AG04449 (cell line): ENCODE data around the gene GPLD1.
"Not testable (repeated sequence)": the region's sequence is repeated elsewhere in the genome, so short reads cannot be mapped to it uniquely, and the experiment has no call there.

ENCODE experiments used
- CTCF ChIA-PET: fragments of 350-600 bp; formaldehyde crosslinking; extraction: SDS; loops from one replicate; lab custom pipeline; 2021; ENCODE audit warnings: antibody characterized with exemption; lab: Yijun Ruan, JAX
- POLR2A ChIA-PET: fragments of 400-600, 350-600 bp; formaldehyde crosslinking; extraction: SDS; loops from one replicate; lab custom pipeline; 2020; ENCODE audit warnings: antibody characterized with exemption, inconsistent platforms; lab: Yijun Ruan, JAX
- DNase-seq: peaks from one replicate; pipeline ENCODE4 v3.0.0-alpha.2; 2010; ENCODE audit warnings: low read depth, low spot score
- H3K4me3 ChIP-seq: 2 replicates; pipeline ENCODE4 v1.5.1; 2011; ENCODE audit warnings: low read depth, mild to moderate bottlenecking, control low read depth, low read length
- TF ChIP-seq, protein P1 (sequence below): IDR thresholded peaks from one replicate; pipeline ENCODE4 v1.5.1; 2011; ENCODE audit warnings: mild to moderate bottlenecking, moderate library complexity, low read length, control low read depth, inconsistent platforms; ENCODE audit not compliant: insufficient read depth; ENCODE audit errors: missing control alignments

The GPLD1 gene

DNA sequence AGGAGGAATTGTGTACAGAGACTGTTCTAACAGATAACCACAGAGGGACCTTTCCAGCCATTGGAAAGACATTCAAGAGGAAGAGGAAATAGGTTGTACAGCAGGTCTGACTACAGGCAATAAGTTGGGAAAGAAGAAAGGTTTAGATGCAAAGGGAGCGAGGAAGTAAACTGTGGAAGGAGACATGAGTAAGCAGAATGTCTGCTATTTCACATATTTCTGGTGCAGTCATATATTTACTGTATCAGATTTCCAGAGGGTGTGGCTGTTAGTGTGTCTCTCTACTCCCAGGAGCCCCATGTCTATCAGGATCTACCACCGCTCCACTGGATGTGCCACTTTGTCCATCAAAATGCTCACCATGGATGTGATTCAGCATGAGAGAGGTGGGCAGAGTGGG lies 60.8 kb downstream of the GPLD1 start:
- CTCF ChIA-PET = interaction anchor here (1.2 kb wide), 1 partner anchor 40 kb away, joined by 3 read pairs; no protein-coding TSS in a partner anchor
- POLR2A ChIA-PET = no interaction called here
- no peak overlapping the region for H3K4me3 ChIP-seq
- TF ChIP-seq, protein P1, sequence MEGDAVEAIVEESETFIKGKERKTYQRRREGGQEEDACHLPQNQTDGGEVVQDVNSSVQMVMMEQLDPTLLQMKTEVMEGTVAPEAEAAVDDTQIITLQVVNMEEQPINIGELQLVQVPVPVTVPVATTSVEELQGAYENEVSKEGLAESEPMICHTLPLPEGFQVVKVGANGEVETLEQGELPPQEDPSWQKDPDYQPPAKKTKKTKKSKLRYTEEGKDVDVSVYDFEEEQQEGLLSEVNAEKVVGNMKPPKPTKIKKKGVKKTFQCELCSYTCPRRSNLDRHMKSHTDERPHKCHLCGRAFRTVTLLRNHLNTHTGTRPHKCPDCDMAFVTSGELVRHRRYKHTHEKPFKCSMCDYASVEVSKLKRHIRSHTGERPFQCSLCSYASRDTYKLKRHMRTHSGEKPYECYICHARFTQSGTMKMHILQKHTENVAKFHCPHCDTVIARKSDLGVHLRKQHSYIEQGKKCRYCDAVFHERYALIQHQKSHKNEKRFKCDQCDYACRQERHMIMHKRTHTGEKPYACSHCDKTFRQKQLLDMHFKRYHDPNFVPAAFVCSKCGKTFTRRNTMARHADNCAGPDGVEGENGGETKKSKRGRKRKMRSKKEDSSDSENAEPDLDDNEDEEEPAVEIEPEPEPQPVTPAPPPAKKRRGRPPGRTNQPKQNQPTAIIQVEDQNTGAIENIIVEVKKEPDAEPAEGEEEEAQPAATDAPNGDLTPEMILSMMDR = no peak
- no peak for DNase-seq

DNA sequence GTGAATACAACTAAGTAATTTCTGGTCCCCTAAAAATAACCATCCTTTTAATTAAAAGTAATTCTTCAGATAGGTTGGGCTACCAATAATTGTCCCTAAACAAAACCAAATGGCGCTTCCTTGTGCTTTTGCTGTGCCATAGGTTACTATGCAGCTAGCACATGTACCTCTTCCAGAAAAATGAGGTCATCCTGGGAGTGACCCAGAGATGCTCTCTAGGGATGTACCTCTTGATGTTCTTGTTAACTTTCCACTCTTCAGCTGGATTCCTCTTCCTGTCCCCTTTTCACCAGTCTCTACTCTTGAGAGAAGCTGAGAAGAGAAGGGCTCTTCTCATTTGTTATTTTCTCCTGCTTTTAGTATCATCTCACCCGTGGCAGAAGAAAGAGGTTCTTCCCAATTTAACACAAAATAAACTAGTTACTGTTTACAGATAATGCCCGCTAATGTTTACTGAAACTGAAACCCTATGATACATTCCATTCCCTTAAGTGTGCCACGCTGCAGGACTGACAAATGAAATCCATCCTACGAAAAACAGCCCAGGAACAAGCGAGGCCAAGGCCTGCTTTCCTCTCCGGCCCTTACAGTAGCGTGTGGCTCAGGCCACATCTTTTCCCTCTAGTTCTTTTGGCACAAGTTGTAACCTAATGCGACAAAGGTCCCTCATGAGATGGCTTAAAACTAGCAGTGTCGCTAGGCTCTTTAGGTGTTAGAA lies 62.5 kb downstream of the GPLD1 start:
- H3K4me3 ChIP-seq = no peak overlapping the region
- no peak for DNase-seq
- ChIA-PET POLR2A (no interaction called here), CTCF (no interaction called here)
- TF ChIP-seq, protein P1 = no peak

DNA sequence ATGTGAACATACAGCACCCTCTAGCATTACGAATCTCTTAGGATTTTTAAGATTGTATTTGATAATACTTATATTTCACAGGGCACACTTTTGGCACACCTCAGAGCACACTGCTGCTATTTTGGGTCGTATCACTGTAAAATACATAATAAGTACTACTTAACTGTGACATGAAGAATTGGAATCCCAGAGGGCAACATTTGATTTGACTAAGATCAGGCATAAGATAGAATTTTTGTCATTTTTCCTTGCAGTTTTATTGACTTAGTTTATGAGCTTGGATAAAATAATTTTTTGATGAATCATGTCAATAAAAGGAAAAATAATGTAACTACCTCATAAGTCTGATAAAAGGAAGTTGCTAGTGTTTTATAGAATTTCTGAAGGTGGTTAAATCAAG lies 64.3 kb downstream of the GPLD1 start:
- CTCF ChIA-PET = interaction anchor here (0.6 kb wide), 1 partner anchor 96 kb away, joined by 3 read pairs; no protein-coding TSS in a partner anchor
- POLR2A ChIA-PET = interaction anchor here (0.6 kb wide), 1 partner anchor 1266 kb away, joined by 3 read pairs; no protein-coding TSS in a partner anchor
- DNase-seq = no peak
- no peak overlapping the region for H3K4me3 ChIP-seq
- TF ChIP-seq, protein P1 = no peak

DNA sequence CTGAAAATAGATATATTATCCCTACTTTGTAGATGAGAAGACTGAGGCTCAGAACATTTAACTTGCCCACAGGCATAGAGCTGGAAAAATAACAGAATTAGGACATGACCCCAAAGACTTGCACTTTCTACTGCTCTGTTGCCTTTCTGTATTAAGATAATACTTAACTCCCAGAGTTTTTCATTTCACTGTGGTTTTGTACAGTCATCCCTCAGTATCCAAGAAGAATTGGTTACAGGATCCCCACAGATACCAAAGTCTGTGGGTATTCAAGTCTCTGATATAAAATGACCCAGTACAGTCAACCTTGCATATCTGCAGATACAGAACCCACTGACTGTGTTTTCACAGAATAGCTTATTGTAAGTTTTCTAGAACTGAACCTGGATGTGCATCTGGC lies 69.9 kb downstream of the GPLD1 start:
- TF ChIP-seq, protein P1 = no peak
- CTCF ChIA-PET = no interaction called here
- POLR2A ChIA-PET = interaction anchor here (0.7 kb wide), 1 partner anchor 38 kb away, joined by 4 read pairs; no protein-coding TSS in a partner anchor
- DNase-seq = no peak
- no peak overlapping the region for H3K4me3 ChIP-seq

DNA sequence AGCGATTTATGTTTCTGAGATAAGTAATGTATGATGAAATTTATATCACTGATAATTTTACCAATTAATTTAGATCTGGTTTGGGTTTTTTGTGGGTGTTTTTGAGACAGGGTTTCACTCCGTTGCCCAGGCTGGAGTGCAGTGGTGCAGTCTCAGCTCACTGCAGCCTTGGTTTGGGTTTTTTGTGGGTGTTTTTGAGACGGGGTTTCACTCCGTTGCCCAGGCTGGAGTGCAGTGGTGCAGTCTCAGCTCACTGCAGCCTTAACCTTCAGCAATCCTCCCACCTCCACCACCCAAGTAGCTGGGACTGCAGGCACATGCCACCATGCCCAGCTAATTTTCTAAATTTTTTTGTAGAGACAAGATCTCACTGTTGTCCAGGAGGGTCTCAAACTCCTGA lies 73.6 kb downstream of the GPLD1 start:
- ChIA-PET CTCF (interaction anchor here (1.3 to 2.6 kb wide), 2 partner anchors 10 to 15 kb away, joined by 4 to 11 read pairs; no protein-coding TSS in a partner anchor), POLR2A (interaction anchor here (1.1 kb wide), 1 partner anchor 13 kb away, joined by 4 read pairs; the partner anchor contains the start of gene MRS2)
- DNase-seq = no peak
- TF ChIP-seq, protein P1 = no peak
- H3K4me3 ChIP-seq = no peak overlapping the region

DNA sequence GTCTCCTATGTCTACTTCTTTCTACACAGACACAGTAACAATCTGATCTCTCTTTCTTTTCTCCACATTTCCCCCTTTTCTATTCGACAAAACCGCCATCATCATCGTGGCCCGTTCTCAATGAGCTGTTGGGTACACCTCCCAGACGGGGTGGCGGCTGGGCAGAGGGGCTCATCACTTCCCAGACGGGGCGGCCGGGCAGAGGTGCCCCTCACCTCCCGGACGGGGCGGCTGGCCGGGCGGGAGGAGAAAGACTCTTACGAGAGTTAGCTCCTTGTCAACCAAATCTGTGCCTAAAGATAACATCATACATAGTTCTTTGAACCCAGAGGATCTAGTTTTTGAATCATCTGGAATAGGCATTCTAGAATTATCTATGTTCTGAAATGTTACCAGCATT lies 74.8 kb downstream of the GPLD1 start:
- DNase-seq, POLR2A ChIA-PET, H3K4me3 ChIP-seq: not testable (repeated sequence)
- CTCF ChIA-PET = interaction anchor here (2.6 kb wide), 1 partner anchor 16 kb away, joined by 11 read pairs; no protein-coding TSS in a partner anchor
